ENCODE measurements around the gene LAMC1.

GRCh38 chr1:183166454-183166853, 143.2 kb downstream of the LAMC1 start:
- TF ChIP-seq TEAD4 (IDR thresholded peaks at IDR 0.05; ENCODE audit: borderline replicate concordance, insufficient read depth) (no peak), EZH2phosphoT487 (IDR thresholded peaks at IDR 0.05; ENCODE audit: borderline replicate concordance, low read depth) (no peak), REST (IDR thresholded peaks at IDR 0.05; ENCODE audit: low read depth, low read length) (no peak), CTCF (IDR thresholded peaks at IDR 0.05) (no peak), PBX3 (IDR thresholded peaks at IDR 0.05) (no peak), NFIC (IDR thresholded peaks at IDR 0.05; ENCODE audit: borderline replicate concordance) (no peak), SMC3 (IDR thresholded peaks at IDR 0.05; ENCODE audit: low read depth, low read length) (no peak), MAX (IDR thresholded peaks at IDR 0.05; ENCODE audit: low read depth) (no peak), JUND (IDR thresholded peaks at IDR 0.05) (no peak), ELF1 (IDR thresholded peaks at IDR 0.05) (no peak), CHD2 (IDR thresholded peaks at IDR 0.05; ENCODE audit: low read length, partially characterized antibody) (no peak), TAF1 (IDR thresholded peaks at IDR 0.05; ENCODE audit: borderline replicate concordance, low read depth, low read length) (no peak), GABPA (IDR thresholded peaks at IDR 0.05; ENCODE audit: low read depth) (no peak)

Data from SK-N-SH (cell line).